Fibroblast of skin of right quadriceps (primary cell): Measurements from ENCODE around the gene TFE3.

Source experiments
- DNase-seq: peaks from one replicate; pipeline ENCODE4 v3.0.0-alpha.2; 2013

The TFE3 gene

GRCh38 chrX:49059681-49060085 lies 16.5 kb upstream of the TFE3 start:
- no peak for DNase-seq

- DNase-seq: no peak
These were observed 16.0 kb upstream of the TFE3 start for GRCh38 chrX:49059201-49059600.

GRCh38 chrX:49058794-49059193 lies 15.6 kb upstream of the TFE3 start, which contains the start of gene CCDC120:
TSS of gene CCDC120 (plus strand) at chrX:49058999. CDS start at chrX:49062042, 3,043 bp downstream.
- DNase-seq: no peak

- DNase-seq: no peak
These were observed 11.1 kb upstream of the TFE3 start for GRCh38 chrX:49054073-49054762.

- peak; percentile 64 for DNase-seq
These were observed 10.3 kb upstream of the TFE3 start for GRCh38 chrX:49053223-49054072.

- no peak for DNase-seq
These were observed 777 bp upstream of the TFE3 start for GRCh38 chrX:49043987-49044281.

GRCh38 chrX:49042581-49043219 lies 457 bp downstream of the TFE3 start:
- peak; percentile 7 for DNase-seq

GRCh38 chrX:49041744-49042580 lies 1.2 kb downstream of the TFE3 start:
- DNase-seq: peak; percentile 82

- peak; percentile 70 for DNase-seq
These were observed 2.7 kb downstream of the TFE3 start for GRCh38 chrX:49040376-49040955.

GRCh38 chrX:49039598-49040375 lies 3.4 kb downstream of the TFE3 start:
- peak; percentile 97 for DNase-seq

GRCh38 chrX:49037883-49038475 lies 5.2 kb downstream of the TFE3 start:
- peak; percentile 34 for DNase-seq

- DNase-seq: no peak
These were observed 12.9 kb downstream of the TFE3 start for GRCh38 chrX:49030283-49030682.

- DNase-seq: no peak
These were observed 13.3 kb downstream of the TFE3 start for GRCh38 chrX:49029876-49030275.

- DNase-seq: no peak
These were observed 23.4 kb downstream of the TFE3 start for GRCh38 chrX:49019599-49020249.

- no peak for DNase-seq
These were observed 24.1 kb downstream of the TFE3 start for GRCh38 chrX:49019050-49019449.

- no peak for DNase-seq
These were observed 39.5 kb downstream of the TFE3 start for GRCh38 chrX:49003696-49004095.

- DNase-seq: peak; percentile 88
These were observed 40.8 kb downstream of the TFE3 start, which contains the start of gene GRIPAP1 for GRCh38 chrX:49002091-49002935. TSS of gene GRIPAP1 (minus strand) at chrX:49002264. CDS start at chrX:49002229, 35 bp downstream.

- peak; percentile 32 for DNase-seq
These were observed 41.6 kb downstream of the TFE3 start for GRCh38 chrX:49001521-49002090.

GRCh38 chrX:49000636-49001035 lies 42.5 kb downstream of the TFE3 start:
- DNase-seq: no peak
